Adrenal gland (tissue), 12 donors: ENCODE measurements around the gene DAB2IP. TPM values are rescaled to one million over a fixed set of nuclear protein-coding genes. Genes with fewer than 3 reads are reported as not detected.
A peak's percentile ranks its signal among the peaks of the same experiment; 100 is the strongest.

Experiments used
- DNase-seq, 7 donors: peaks; one replicate each; pipeline ENCODE4 v3.0.0-alpha.2; 2019 to 2020
- H3K27ac ChIP-seq, 5 donors: fragments of 200-600 bp; sonication (generic) in 4 of 5; 1 replicate in 3 of 5; 2 replicates in 2 of 5; pipeline versions ENCODE4 v1.5.1 to v1.8.0; 2016 to 2020; ENCODE audit warnings: mild to moderate bottlenecking in 1 of 5
- H3K27me3 ChIP-seq: fragments of 200-600 bp; 2 replicates; pipeline ENCODE4 v1.8.0; 2021
- H3K36me3 ChIP-seq, 2 donors: fragments of 200-600 bp; replicated peaks in 1 of 2; 1 replicate in 1 of 2; 2 replicates in 1 of 2; pipeline versions ENCODE4 v1.5.1 to v1.8.0; 2018 to 2022
- H3K4me1 ChIP-seq, 2 donors: fragments of 200-600 bp; replicated peaks in 1 of 2; 1 replicate in 1 of 2; 2 replicates in 1 of 2; pipeline versions ENCODE4 v1.5.1 to v1.8.0; 2018 to 2021
- H3K4me3 ChIP-seq, 4 donors: fragments of 200-600 bp; sonication (generic) in 3 of 4; one replicate each; pipeline ENCODE4 v1.5.1; 2016 to 2018
- H3K9me3 ChIP-seq, 3 donors: fragments of 200-600 bp; sonication (generic) in 1 of 3; replicated peaks in 1 of 3; 1 replicate in 2 of 3; 2 replicates in 1 of 3; pipeline versions ENCODE4 v1.5.1 to v1.8.0; 2016 to 2021
- POLR2A ChIP-seq, 2 donors: fragments of 450-650 bp; IDR thresholded peaks; one replicate each; pipeline ENCODE4 v1.6.1; 2017; ENCODE audit warnings: antibody characterized with exemption in 2 of 2, mild to moderate bottlenecking in 2 of 2, moderate library complexity in 1 of 2
- WGBS, 4 donors: extraction: QIAGEN DNeasy Blood & Tissue Kit in 2 of 4; methylation state at CpG; one replicate each; pipeline versions ENCODE4 v1.1.5 to v1.1.7; 2013 to 2017; 5-methylcytosine and 5-hydroxymethylcytosine counted together
- intact Hi-C, 2 donors: fragments of 100-400 bp; cut with DNase I; formaldehyde crosslinking; loops; one replicate each; pipeline versions ENCODE4 v1.14.1 to v1.15.0; 2022 to 2023
- polyA plus RNA-seq, 3 donors: library from polyadenylated mRNA; stranded (reverse); fragments of 200-250 nt in 2 of 3; fragments of 350-450 nt in 1 of 3; fragmentation: Illumina TruSeq in 1 of 3; extraction: RNeasy Lipid Tissue Mini Kit (QIAGEN cat#74804) in 1 of 3; gene quantifications; one replicate each; pipeline ENCODE4 v1.2.3, GENCODE V29; 2013 to 2014
- total RNA-seq, 9 donors: library from RNA; depleted of rRNA in 4 of 9; stranded (reverse); fragments of >200 nt in 4 of 9; fragments of 120-200 nt in 1 of 9; fragmentation: NEBNext Ultra II Directional in 1 of 9; extraction: Animal tissue kit (Norgen Biotek cat#: 25700) in 1 of 9; gene quantifications; one replicate each; pipeline versions ENCODE4 v1.1.0 to v1.2.4, GENCODE V29; 2013 to 2023
- TF ChIP-seq, protein P1 (sequence below), 6 experiments: fragments of 450-650 bp in 4 of 6; fragments of 200-600 bp in 2 of 6; sonication (generic) in 1 of 6; IDR thresholded peaks; 1 replicate in 5 of 6; 2 replicates in 1 of 6; pipeline versions ENCODE4 v1.5.1 to v1.8.0; 2016 to 2021; ENCODE audit warnings: antibody characterized with exemption in 6 of 6, mild to moderate bottlenecking in 2 of 6, moderate library complexity in 1 of 6
- donor health status: healthy with polysubstance abuse.
- donor health status: Bipolar disorder and iron deficiency.
- donor health status: DM: yes; HTN: yes; CAD: no.
- donor health status: DM: no; HTN: no; CAD: no.
- donor health status: DM: no; HTN: no; CAD: no.
- donor health status: DM: yes; HTN: yes; CAD: no.

Gene DAB2IP
- total and polyA plus RNA-seq, 12 donors, result 12.0 to 52.2 (median 43.9) TPM

GRCh38 chr9:121729769-121730562 lies 78.5 kb downstream of the DAB2IP start:
- Histone ChIP-seq H3K4me1 (peaks cover 0 to 18% of the 10 kb centered on the region in 2 donors), H3K36me3 (no peaks in the 10 kb centered on the region), H3K27ac (peak overlapping the region in 1 of 5 donors; percentile 30), H3K9me3 (no peaks in the 10 kb centered on the region), H3K4me3 (no peak overlapping the region), H3K27me3 (no peaks in the 10 kb centered on the region)
- peak in 1 of 7 donors; percentile 75 for DNase-seq
- intact Hi-C loops, result loop anchor here in 1 of 2 donors (10.0 kb wide), 1 partner anchor 125 kb away; no protein-coding TSS in a partner anchor
- TF ChIP-seq, protein P1, sequence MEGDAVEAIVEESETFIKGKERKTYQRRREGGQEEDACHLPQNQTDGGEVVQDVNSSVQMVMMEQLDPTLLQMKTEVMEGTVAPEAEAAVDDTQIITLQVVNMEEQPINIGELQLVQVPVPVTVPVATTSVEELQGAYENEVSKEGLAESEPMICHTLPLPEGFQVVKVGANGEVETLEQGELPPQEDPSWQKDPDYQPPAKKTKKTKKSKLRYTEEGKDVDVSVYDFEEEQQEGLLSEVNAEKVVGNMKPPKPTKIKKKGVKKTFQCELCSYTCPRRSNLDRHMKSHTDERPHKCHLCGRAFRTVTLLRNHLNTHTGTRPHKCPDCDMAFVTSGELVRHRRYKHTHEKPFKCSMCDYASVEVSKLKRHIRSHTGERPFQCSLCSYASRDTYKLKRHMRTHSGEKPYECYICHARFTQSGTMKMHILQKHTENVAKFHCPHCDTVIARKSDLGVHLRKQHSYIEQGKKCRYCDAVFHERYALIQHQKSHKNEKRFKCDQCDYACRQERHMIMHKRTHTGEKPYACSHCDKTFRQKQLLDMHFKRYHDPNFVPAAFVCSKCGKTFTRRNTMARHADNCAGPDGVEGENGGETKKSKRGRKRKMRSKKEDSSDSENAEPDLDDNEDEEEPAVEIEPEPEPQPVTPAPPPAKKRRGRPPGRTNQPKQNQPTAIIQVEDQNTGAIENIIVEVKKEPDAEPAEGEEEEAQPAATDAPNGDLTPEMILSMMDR (IDR thresholded peaks at IDR 0.05), result no peak
- no peak for TF ChIP-seq POLR2A (IDR thresholded peaks at IDR 0.05)
- WGBS, 4 donors, result 81 to 90% (median 87%) methylated on average over 10 of the region's 10 CpGs

GRCh38 chr9:121731090-121731489 lies 79.7 kb downstream of the DAB2IP start:
- 87 to 95% (median 90%) methylated on average over 5 of the region's 5 CpGs for WGBS, 4 donors
- TF ChIP-seq, protein P1 (IDR thresholded peaks at IDR 0.05), result no peak
- no peak for TF ChIP-seq POLR2A (IDR thresholded peaks at IDR 0.05)
- intact Hi-C loops, result no loop called here
- peaks cover 0 to 22% of the 10 kb centered on the region in 2 donors for H3K4me1 ChIP-seq
- no peaks in the 10 kb centered on the region for H3K27me3 ChIP-seq
- H3K36me3 ChIP-seq, result no peaks in the 10 kb centered on the region
- no peak for DNase-seq
- no peak overlapping the region for H3K4me3 ChIP-seq
- no peak overlapping the region for H3K27ac ChIP-seq
- H3K9me3 ChIP-seq, result no peaks in the 10 kb centered on the region

- Histone ChIP-seq H3K27ac (no peak overlapping the region), H3K4me1 (peaks cover 0 to 28% of the 10 kb centered on the region in 2 donors), H3K9me3 (no peaks in the 10 kb centered on the region), H3K27me3 (no peaks in the 10 kb centered on the region), H3K36me3 (no peaks in the 10 kb centered on the region), H3K4me3 (no peak overlapping the region)
- intact Hi-C loops, result no loop called here
- DNase-seq, result no peak
- no peak for TF ChIP-seq POLR2A (IDR thresholded peaks at IDR 0.05)
- TF ChIP-seq, protein P1 (IDR thresholded peaks at IDR 0.05), result no peak
- 82 to 86% (median 84%) methylated on average over 4 to 7 of the region's 7 CpGs for WGBS, 4 donors
These were observed 80.5 kb downstream of the DAB2IP start for GRCh38 chr9:121731919-121732318.

- intact Hi-C loops, result no loop called here
- TF ChIP-seq, protein P1 (IDR thresholded peaks at IDR 0.05), result no peak
- no peak for TF ChIP-seq POLR2A (IDR thresholded peaks at IDR 0.05)
- H3K4me3 ChIP-seq, result no peak overlapping the region
- H3K27me3 ChIP-seq, result no peaks in the 10 kb centered on the region
- no peak for DNase-seq
- WGBS, 4 donors, result 89 to 100% (median 92%) methylated on average over 5 of the region's 5 CpGs
- H3K27ac ChIP-seq, result no peak overlapping the region
- peaks cover 1 to 31% of the 10 kb centered on the region in 2 donors for H3K4me1 ChIP-seq
- H3K36me3 ChIP-seq, result no peaks in the 10 kb centered on the region
- no peaks in the 10 kb centered on the region for H3K9me3 ChIP-seq
These were observed 81.0 kb downstream of the DAB2IP start for GRCh38 chr9:121732389-121732788.
